ENCODE measurements around the gene TMEM131L.

TMEM131L gene

DNA sequence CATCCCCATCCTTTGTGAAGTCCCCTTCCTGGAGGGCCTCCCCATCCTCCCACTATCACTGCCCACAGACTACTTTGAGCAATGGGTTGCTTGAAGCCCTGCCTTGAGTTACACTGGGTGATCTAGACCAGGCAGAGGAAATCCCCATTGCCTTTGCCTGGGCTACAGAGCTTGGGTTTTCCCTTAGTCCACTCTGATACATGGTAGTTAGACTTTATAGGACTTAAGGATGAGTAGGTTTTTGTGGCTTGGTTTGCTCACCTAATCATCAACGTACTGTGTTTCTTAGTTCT is 56.6 kb downstream of the TMEM131L start:
- DNase-seq: no peak

DNA sequence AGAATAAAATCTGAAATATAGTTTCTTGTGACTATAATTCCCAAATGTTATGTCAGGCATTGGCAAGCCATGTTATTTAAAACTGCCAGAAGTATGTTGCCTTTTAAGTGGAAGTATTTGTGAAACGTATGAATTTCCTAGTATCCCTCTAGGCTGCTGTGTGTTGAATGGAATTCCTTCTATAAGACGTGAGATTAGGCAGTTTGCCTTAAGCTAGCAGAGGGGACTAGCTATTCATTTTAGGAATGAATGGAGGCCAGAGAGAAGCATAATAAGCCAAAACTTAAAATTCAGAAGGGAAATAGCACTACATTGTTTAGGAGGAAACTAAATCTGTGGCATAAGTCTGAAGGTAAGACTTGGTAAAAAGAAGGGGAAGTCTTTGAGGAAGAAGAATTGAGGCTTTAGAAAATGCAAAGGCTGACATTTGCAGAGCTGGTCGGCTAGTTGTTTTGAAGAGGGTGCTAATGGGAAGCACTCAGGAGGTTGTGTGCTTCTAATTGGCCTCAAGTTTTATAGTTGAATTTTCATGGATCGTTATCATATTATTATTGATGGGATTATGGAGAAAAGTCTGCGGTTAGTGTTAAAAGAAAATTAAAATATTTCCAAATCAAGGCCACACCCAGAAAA is 57.1 kb downstream of the TMEM131L start:
- peak; percentile 46 for DNase-seq

DNA sequence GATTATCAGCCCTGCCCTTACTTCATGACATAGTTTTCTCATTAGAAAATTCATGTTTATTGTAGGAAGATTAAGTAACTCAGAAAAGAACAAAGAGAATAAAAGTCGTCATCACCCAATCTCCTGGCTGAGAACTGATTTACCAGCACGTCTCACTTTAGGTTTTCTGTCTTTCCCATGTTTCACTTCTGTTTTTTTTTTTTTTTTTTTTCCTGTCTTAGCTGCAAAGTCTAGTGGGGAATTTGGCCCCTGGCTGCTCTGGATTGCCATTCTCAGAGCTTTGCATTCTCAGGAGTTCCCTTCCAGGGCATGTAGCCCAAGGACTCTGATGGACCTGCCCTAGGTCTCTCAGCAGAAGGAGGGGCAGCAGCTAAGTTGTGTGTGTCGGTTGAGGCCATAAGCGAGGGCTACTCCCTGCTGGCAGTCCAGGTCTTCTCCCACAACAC is 57.8 kb downstream of the TMEM131L start:
- DNase-seq: no peak

DNA sequence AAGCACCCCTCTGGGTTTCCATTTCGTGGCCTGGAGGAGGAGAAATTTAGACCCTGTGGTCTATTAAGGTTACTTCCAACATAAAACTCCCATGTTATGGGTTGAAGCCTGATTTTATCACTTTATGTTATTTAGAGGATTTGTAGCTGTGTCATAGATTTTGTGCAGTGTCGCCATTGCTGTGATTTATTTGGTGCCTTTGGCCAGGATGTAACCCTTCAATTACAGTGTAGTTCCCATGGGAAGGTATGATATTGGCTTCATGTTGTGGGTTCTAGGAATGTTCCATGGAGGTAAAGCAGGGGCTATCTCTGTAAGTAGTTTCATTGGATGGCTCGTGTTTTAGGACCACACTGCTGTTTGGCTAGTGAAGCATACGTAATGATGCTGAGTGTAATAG is 58.5 kb downstream of the TMEM131L start:
- peak; percentile 31 for DNase-seq

DNA sequence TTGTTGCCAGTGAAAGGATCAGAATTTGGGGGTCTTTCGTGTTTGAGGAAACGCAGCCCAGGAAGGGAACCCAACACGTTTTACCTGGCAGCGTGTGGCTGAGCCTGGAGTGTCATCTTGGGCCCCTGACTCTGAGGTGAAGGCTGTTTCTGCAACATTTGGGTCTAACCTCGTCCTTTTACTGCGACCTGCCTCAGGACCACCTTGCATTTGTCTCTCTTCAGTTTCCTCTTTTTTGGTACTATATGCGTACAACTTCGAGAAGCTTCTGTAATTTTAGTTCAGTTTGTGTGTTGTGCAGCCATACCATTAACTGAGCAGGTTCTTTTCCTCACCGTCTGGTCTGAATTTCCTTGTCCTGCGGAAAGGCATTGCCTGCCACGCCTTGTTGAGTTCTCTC is 61.5 kb downstream of the TMEM131L start:
- DNase-seq: no peak

DNA sequence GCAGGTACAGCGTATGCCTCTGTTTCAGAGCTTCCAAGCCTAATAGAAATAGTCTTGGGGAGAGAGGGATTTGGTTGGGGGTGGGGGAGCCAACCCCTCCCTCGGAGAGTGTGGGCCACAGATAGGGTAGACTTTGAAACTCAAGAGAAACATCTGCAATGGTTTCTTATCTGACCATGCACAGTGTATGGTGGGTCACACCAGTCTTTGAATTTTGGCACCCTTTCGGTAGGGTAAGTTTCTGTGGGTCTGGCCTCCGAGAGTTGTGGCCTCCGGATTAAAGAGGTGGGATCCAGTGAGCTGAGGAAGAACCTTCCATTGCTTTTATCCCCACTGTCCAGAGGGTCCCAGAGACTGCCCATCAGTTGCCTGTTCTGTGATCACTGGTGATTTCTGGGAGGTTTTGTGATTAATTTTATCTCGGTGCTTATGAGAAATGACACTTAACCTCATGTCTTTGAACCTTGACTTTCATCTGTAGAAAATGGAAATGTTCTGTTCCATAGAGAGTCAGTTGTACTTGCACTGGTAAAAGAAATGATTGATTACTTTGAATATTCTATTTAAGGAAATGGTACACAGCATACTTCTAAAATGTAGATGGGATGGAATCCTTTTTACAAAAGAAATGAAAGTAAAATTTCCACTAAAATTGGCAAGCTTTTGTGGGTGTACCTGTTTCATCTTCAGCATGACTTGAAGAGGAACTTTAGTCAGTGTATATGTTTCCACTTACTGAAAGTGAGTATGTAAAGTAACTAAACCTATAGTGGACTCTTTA is 62.7 kb downstream of the TMEM131L start:
- DNase-seq: no peak

DNA sequence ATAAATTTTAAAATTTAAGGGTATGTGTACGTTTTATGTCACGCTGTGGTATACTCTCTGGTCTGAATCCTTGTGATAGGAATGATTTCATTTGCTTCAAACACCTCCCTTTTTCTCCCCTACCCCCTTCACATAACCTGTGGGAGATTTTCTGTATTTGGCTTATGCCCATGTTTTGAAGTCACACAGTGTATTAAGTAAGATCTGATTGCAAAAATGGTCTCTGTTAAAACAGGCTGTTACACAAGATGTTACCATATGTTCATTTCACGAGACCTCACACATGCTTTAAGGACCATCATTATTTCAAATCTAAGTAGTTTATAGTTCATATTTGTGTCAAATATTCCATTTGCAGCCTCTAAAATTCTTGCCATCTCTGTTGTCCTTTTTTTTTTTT is 63.5 kb downstream of the TMEM131L start:
- peak; percentile 26 for DNase-seq

DNA sequence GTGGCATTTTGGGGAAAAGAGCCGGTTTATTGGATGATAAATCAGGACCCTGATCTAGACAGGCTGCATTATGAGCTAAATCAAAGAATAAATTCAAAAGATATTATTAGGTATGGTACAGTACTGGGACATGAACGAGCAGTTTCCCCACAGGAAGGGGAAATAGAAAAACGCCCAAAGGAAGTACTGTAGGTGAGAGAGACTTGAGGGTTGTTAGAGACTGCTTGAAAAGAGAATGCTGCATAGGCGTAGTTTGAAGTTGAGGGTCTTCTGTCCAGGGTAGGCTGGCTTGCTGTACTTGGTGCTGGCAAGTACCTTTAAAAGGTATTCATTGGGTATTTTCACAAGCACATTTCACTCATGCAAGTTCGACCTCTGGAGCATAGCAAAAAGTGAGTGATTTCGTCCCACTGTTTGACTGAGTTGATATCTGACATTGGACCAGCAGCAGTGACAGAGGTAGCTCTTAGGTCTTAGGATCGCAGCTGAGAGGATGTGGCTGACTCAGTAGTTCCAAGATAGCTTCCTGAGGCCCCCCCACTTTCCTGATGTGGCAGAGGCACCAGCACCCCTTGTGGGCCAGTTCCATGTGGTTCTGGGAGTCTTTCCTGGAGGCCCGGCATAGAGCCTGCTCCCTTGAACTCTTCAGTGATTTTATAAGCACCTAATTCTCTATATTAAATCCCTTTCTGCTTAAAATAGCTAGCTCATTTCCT is 64.3 kb downstream of the TMEM131L start:
- no peak for DNase-seq

DNA sequence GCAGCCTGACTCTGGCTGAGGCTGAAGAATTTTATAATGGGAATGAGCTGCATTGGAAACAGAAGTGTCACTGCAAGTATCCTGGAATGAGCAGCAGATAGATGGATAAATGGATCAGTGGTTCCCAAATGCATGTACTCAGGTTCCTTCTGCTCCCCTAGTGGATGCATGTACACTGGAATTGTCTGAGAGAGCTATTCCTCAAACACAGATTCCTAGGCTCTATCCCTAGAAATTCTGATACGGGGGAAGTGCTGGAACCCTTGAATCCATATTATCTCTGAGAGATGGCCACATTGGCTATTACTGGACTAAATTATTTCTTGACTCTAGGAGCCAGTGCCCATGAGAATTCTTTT is 64.8 kb downstream of the TMEM131L start:
- DNase-seq: no peak

DNA sequence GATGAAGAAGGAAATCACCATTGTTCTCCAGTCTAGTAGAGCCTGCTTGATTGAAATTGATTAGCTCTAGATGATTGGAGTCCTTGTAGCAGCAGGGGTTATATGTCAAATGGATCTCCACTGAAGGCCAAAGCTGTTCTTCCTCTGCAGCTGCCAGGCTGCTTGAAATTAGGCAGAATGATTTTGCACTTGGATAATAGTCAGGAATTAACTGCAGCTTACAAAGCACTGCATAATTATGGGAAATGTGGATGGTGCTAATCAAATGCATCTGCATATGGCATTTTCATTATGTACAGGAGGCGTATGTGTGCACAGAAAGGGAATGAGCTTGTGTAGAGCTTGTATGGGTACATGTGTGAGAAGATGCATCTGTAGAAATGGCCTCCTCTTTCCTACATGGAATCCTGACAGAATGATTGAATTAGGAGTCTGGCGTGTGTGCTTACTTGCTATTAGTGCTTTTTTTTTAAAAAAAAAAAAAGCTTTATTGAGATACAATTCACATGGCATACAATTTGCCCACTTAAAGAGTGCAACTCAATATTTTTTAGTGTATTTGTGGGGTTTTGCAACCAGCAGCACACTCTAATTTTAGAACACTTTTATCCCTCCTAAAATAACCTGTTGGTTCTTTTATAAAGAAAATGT is 65.9 kb downstream of the TMEM131L start:
- no peak for DNase-seq

DNA sequence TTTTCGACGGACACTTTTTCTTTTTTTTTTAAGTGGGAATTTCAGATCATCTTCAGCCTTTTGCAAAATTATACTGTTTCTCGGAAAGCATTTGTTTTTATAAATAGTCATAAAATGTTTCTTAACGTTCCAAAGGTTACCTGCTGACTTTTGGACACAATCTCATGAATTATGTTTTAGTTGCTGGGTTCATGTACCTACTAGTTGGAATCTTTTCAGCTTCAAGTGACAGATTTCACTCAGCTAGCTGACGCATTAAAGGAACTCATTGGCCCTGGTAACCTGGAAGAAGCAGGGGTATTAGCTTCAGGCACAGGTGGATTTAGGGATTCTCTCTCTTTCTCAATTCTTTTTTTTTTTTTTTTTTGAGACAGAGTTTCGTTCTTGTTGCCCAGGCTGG is 66.5 kb downstream of the TMEM131L start:
- no peak for DNase-seq

DNA sequence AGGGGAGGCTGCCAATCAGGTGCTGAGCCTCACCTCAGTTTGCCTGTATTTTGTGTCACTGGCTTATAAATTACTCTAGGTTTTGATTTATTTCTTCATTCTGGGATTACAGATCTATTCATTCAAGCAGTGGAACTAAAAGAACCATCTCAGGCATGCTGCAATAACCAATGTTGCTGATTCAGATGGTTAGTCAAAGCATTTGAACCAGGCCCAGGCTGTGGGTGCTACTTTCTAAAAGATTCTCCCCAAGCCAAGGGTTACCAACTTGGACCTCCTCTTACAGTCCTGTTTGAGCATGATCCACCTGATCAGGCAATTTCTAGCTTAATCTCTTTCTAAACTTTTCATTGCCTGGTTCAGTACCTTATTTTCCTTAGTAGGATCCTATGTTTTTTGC is 67.2 kb downstream of the TMEM131L start:
- DNase-seq: no peak

DNA sequence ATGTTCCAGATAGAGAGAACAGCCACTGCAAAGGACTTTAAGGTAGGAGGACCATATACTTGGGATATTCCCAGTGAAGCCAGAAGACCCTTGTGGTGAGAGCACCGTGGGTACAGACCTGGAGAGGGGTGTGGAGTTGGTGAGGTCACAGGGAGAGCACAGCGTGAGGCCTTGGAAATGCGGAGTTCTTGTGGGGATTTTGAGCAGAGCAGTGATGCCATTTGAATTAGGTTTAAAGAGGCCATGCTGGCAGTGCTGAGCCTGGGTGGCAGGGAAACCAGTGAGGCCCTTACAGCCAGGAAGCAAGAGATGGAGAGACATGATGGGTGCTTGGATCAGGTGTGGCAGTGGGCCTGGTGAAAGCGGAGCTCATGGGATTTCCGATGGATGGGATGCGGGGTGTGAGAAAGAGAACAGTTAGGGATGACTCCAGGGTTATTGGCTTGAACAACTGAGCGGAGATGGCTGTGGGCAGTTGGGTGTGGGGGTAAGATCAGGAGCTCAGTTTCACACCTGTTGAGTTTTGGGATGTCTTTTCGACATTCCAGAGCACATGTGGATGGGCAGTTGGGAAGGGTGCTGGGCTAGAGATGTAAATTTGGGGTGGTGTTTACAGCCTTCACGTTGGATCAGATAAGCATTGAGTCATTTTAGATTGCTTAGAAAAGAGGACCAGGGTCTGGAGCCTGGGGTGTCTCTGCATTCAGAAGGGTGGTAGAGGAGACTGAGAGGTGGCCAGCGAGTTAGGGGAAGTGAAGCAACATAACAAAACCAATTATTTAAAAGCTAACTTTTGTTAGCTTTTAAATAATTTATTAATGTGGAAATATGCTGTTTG is 68.9 kb downstream of the TMEM131L start:
- DNase-seq: no peak

DNA sequence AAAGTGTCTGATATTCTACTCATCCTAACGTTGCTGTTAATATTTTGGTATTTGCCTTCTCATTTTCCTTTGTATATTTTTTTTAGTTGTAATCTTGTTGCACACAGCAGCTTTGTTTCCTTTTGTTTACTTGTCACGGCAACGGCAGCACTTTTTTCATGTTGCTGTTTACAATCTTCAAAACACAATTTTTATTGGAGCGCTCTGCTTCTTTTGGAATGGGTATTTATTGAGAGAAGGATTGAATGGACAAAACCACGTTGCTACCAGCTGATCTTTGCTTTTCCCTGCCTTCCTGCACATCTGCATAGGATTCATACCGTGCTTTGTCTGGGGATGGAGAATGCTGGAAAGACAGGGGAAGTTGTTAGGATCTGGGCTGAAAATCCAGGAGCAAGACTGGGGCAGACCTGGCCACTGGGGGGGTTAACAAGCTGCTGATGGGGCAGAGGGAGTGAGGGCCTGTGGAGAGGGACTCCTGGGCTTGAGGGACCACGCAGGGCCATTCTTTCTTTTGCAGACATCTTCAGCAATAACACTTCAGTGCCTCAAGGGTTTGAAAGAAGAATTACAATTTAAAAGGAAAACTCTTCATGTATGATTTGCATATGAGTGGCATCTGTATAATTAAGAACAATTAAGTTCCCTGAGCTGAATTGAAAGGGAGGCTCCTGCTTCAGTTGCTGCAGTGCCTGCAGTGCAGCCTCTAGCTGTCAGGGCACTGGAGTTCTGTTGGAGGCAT is 69.8 kb downstream of the TMEM131L start:
- DNase-seq: no peak

DNA sequence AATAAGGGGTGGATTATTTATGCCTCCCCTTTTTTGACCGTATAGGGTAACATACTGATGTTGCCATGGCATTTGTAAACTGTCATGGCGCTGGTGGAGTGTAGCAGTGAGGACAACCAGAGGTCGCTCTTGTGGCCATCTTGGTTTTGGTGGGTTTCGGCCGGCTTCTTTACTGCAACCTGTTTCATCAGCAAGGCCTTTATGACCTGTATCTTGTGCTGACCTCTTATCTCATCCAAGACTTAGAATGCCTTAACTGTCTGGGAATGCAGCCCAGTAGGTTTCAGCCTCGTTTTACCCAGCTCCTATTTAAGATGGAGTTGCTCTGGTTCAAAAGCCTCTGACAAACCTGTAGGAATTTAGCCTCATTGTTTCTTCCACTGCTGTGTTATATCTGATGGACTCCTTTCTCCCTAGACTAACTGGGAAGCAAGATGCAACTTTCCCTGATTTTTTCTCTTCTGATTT is 71.4 kb downstream of the TMEM131L start:
- DNase-seq: no peak

DNA sequence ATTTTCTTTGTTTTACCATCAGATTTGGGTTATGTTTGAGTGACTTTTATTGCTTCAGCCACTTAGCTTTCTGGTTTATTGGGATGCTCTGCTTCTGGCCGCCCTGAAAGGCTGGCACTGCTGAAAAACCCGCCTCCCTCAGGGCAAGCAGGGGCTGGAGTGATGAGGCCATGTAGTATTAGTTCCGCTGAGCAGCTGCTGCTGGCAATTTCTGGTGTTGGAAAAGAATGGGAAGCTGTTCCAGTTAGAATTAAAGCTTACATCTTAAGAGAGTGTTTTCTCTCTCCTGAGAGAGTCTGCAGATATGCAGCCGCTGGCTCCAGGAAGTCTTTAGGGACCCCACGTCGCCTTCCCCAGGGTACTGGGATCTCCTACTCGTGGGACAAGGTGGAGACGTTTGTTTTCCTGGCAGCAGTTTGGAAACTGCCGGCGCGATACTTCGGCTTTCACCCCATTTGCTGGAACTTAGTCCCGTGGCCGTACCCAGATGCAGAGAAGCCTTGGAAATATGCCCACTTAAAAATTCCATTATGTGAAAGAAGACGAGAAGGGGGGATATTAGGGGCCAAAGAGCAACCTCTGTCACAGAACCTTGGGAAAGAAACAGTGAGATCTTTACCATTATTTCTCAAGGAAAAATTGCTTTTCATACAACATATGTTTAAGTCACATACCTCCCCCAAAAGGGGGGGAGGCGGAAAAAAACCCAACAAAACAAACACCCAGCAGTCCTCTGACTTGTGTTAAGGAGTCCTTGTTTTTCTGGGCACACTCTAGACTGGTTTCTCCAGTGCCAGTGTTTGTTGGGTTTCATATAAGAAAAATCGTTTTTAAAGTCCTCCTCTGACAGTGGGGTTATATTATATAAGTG is 72.6 kb downstream of the TMEM131L start:
- peak; percentile 46 for DNase-seq

DNA sequence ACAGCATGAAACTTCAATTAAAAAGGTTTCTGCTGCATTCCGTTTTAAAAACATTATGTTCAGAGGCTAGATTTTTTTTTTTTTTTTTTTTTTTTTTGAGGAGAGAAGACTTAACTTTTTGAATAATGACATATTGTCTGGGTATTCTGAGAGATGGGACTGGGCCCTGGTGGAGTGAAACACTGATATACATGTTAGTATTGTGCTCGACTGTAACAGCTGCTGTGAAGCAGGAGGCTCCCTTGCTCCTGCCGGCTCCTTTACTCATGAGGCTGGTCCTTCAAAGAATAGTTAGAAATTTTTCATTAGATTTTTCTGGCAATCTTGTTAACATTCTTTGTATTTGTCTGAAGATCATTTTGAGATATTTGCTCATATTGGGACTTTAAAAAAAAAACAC is 73.3 kb downstream of the TMEM131L start:
- DNase-seq: peak; percentile 31

DNA sequence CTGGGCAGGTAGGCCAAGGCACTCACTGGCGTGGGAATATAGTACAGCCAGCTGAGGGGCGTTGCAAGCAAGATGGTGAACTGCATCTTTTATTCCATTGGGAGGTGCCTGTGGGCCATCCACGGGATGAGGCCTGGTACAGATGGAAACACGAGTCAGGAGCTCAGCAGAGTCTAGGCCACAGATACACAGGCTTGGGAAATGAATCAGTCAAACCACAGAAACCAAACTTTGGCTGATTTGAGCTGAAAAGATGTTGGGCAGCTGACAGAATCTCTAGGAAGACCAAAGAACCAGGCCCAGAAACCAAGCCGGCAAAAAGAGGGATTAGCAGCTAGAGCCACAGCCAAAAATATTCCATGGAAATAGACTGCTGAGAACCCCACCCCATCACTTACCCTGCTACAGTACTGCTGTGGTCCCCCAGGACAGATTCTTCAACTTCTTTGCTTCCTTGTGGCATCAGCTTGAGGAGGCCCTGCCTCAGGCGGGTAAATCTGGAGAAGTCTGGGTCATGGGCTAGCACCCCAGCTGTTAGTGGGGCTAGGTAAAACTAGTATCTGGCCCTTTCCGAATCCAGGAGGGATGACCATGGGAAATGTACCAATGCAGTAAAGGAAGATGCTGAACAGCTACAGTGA is 75.4 kb downstream of the TMEM131L start:
- peak; percentile 99 for DNase-seq

DNA sequence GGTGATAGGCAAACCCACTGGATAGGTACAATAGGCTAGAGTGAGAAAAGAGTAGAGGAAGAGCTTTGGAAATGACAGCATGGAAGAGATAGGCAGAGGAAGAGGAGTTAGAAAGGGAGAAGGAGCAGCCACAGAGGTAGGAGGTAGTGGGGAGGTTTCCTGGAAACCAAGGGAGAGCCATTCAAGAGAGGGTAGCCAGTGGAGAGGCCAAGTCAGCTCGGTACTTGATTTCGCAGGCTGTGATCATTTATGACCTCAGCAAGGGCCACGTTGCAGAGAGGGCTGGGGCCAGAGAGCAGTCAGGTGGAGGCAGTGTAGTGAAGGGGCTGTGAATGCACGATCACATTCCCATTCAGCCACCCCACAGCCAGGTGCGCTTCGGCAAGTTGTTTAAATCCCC is 76.0 kb downstream of the TMEM131L start:
- DNase-seq: no peak

DNA sequence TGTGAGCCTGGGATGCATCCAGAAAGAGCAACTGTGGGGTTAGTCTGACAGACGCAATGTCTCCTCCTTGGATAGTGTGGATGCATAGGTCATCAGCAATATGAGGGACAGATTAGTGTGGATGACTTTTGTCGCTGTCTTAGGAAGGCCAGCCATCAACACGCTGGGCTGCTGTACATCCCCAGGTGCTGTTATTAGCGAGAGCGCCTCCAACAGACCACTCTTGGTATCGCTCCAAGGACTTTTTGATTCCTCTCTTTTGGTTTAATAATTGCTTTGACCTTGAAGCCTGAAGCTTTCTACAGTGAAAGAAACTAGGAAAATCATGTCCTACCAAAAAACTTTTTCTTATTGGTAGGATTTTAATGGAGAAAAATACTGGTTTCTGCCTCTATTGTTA is 76.7 kb downstream of the TMEM131L start:
- DNase-seq: no peak

Data from fibroblast of upper back skin (primary cell).